Measurements from ENCODE around the gene RYR3.

Gene RYR3

GRCh38 chr15:33913459-33913858, 602.7 kb downstream of the RYR3 start:
- Histone ChIP-seq H3K79me2 (ENCODE audit: insufficient read depth, low read length) (no peaks in the 10 kb centered on the region), H3K27me3 (ENCODE audit: insufficient read depth, low read length, poor library complexity, severe bottlenecking) (no peaks in the 10 kb centered on the region), H3K9ac (ENCODE audit: low read depth, low read length, poor library complexity, severe bottlenecking) (no peak overlapping the region), H3K9me2 (replicated peaks; ENCODE audit: low read depth, low read length) (no peaks in the 10 kb centered on the region), H3K4me2 (ENCODE audit: low read depth, low read length, poor library complexity, severe bottlenecking) (no peak overlapping the region), H3K36me3 (ENCODE audit: insufficient read depth, low read length) (no peaks in the 10 kb centered on the region), H3K4me3 (ENCODE audit: low read length, poor library complexity, severe bottlenecking) (no peak overlapping the region), H4K20me1 (ENCODE audit: insufficient read depth, low read length, poor library complexity, severe bottlenecking) (no peaks in the 10 kb centered on the region), H2AFZ (ENCODE audit: low read length) (no peak overlapping the region), H3K4me1 (ENCODE audit: insufficient read depth, low read length, poor library complexity, severe bottlenecking) (no peaks in the 10 kb centered on the region), H3F3A (ENCODE audit: low read depth) (no peaks in the 10 kb centered on the region), H3K9me3 (ENCODE audit: insufficient read depth, low read depth, low read length) (no peaks in the 10 kb centered on the region)
- TF ChIP-seq, protein P1, sequence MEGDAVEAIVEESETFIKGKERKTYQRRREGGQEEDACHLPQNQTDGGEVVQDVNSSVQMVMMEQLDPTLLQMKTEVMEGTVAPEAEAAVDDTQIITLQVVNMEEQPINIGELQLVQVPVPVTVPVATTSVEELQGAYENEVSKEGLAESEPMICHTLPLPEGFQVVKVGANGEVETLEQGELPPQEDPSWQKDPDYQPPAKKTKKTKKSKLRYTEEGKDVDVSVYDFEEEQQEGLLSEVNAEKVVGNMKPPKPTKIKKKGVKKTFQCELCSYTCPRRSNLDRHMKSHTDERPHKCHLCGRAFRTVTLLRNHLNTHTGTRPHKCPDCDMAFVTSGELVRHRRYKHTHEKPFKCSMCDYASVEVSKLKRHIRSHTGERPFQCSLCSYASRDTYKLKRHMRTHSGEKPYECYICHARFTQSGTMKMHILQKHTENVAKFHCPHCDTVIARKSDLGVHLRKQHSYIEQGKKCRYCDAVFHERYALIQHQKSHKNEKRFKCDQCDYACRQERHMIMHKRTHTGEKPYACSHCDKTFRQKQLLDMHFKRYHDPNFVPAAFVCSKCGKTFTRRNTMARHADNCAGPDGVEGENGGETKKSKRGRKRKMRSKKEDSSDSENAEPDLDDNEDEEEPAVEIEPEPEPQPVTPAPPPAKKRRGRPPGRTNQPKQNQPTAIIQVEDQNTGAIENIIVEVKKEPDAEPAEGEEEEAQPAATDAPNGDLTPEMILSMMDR (conservative IDR thresholded peaks at IDR 0.05; ENCODE audit: low read length) = no peak
- no peak for TF ChIP-seq EZH2phosphoT487 (IDR thresholded peaks at IDR 0.05; ENCODE audit: borderline replicate concordance)
